Karpas-422 (cell line): ENCODE data around the gene ERAL1. TPM values are rescaled to one million over a fixed set of nuclear protein-coding genes. Genes with fewer than 3 reads are reported as not detected.
"Not testable (repeated sequence)": the region's sequence is repeated elsewhere in the genome, so short reads cannot be mapped to it uniquely, and the experiment has no call there.

Experiments used
- DNase-seq: peaks from one replicate; pipeline ENCODE4 v3.0.0-alpha.2; 2015
- H2AFZ ChIP-seq: fragments of 200-600 bp; sonication (generic); 2 replicates; pipeline ENCODE4 v1.6.1; 2014; ENCODE audit warnings: antibody characterized with exemption, low read length, mixed read lengths
- H3K27ac ChIP-seq: fragments of 200-600 bp; sonication (generic); 2 replicates; pipeline ENCODE4 v1.5.1; 2014; ENCODE audit warnings: mild to moderate bottlenecking, low read length, moderate library complexity
- H3K27me3 ChIP-seq: fragments of 200-600 bp; sonication (generic); 2 replicates; pipeline ENCODE4 v1.6.1; 2014; ENCODE audit warnings: low read length, mixed read lengths
- H3K36me3 ChIP-seq: fragments of 200-600 bp; sonication (generic); 2 replicates; pipeline ENCODE4 v1.6.1; 2014; ENCODE audit warnings: low read length, mixed read lengths; ENCODE audit not compliant: insufficient read depth
- H3K4me1 ChIP-seq: fragments of 200-600 bp; sonication (generic); 2 replicates; pipeline ENCODE4 v1.6.1; 2014; ENCODE audit warnings: mild to moderate bottlenecking, low read length, mixed read lengths
- H3K4me2 ChIP-seq: fragments of 200-600 bp; sonication (generic); 2 replicates; pipeline ENCODE4 v1.6.1; 2014; ENCODE audit warnings: low read length, low read depth, mild to moderate bottlenecking; ENCODE audit not compliant: poor library complexity, severe bottlenecking
- H3K4me3 ChIP-seq: fragments of 200-600 bp; sonication (generic); 2 replicates; pipeline ENCODE4 v1.5.1; 2014; ENCODE audit warnings: mild to moderate bottlenecking, antibody characterized with exemption, low read length, mixed read lengths
- H3K79me2 ChIP-seq: fragments of 200-600 bp; sonication (generic); 2 replicates; pipeline ENCODE4 v1.6.1; 2014; ENCODE audit warnings: mild to moderate bottlenecking, low read length, mixed read lengths
- H3K9ac ChIP-seq: fragments of 200-600 bp; sonication (generic); 2 replicates; pipeline ENCODE4 v1.6.0; 2014; ENCODE audit warnings: low read length
- H3K9me2 ChIP-seq: fragments of 200-600 bp; sonication (generic), shearing (Covaris generic); replicated peaks from 2 replicates; pipeline ENCODE4 v1.6.0; 2014; ENCODE audit warnings: mild to moderate bottlenecking, low read length, moderate library complexity; ENCODE audit not compliant: insufficient read depth
- H3K9me3 ChIP-seq: fragments of 300-700, 200-600 bp; sonication (generic); 2 replicates; pipeline ENCODE4 v1.6.1; 2014; ENCODE audit warnings: low read length, mixed read lengths
- H4K20me1 ChIP-seq: fragments of 200-600 bp; sonication (generic); 2 replicates; pipeline ENCODE4 v1.6.1; 2014; ENCODE audit warnings: mild to moderate bottlenecking, antibody characterized with exemption, low read length, low read depth; ENCODE audit not compliant: insufficient read depth
- total RNA-seq: library from RNA; depleted of rRNA; stranded (reverse); fragments of >200 nt; shearing (Covaris generic); gene quantifications from 2 replicates; pipeline ENCODE4 v1.2.3, GENCODE V29; 2014; ENCODE audit warnings: low replicate concordance

Gene ERAL1
- total RNA-seq, 1 experiment from 2014 or later, result 46.2 TPM

- H3K27me3 ChIP-seq, H3K4me2 ChIP-seq, H3K36me3 ChIP-seq, H3K9ac ChIP-seq, H4K20me1 ChIP-seq, DNase-seq, H3K9me3 ChIP-seq, H3K4me3 ChIP-seq, H3K79me2 ChIP-seq, H3K27ac ChIP-seq, H2AFZ ChIP-seq, H3K9me2 ChIP-seq: not testable (repeated sequence)
- peaks cover 15% of the 10 kb centered on the region for H3K4me1 ChIP-seq
These were observed 22.4 kb downstream of the ERAL1 start for GRCh38 chr17:28877150-28877711.

DNA sequence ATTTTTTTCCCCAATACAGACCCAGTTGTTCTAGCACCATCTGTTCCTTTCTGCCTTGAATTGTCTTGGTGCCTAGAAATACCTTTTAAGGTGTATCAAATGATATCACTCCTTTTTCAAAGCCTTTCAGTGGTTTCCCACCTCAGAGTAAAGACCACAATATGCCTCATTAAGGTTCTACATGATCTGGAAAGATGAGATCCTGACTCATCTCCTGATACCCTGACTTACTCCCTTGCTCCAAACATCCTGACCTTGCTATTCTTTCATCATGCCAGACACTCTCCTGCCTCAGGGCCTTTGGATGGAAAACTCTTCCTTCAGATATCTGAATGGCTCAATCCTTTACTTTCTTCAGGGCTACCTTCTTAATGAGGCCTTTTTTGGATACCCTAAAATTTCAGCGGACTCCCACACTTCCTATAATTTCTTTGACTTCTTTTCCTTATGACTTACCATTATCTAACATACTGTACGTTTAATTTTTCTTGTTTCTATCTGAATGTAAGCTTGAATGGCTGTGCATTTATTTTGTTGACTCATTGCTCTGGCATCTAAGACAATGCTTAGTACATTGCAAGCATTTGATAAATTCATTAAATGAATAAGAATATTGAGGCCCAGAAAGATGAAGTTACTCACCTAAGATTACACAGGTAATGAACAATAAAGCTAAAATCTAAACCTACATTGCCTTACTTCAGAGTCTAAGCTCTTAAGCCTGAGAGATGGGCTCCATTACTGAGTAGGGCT lies 23.5 kb downstream of the ERAL1 start:
- Histone ChIP-seq H3K27ac (no peak overlapping the region), H2AFZ (no peak overlapping the region), H3K79me2 (no peaks in the 10 kb centered on the region), H3K9me2 (no peaks in the 10 kb centered on the region), H3K36me3 (0 out of 2 replicates have a peak, but pooled peaks cover 4% of the 10 kb centered on the region), H4K20me1 (no peaks in the 10 kb centered on the region; the same call in 1 of the 2 replicates), H3K4me3 (no peak overlapping the region), H3K4me1 (peaks cover 15% of the 10 kb centered on the region), H3K9ac (no peak overlapping the region), H3K9me3 (no peaks in the 10 kb centered on the region), H3K27me3 (no peaks in the 10 kb centered on the region), H3K4me2 (no peak overlapping the region)
- DNase-seq, result no peak

GRCh38 chr17:28878981-28879380 lies 24.2 kb downstream of the ERAL1 start:
- Histone ChIP-seq H4K20me1 (no peaks in the 10 kb centered on the region; the same call in 1 of the 2 replicates), H3K27ac (no peak overlapping the region), H3K4me1 (peaks cover 15% of the 10 kb centered on the region), H3K9ac (no peak overlapping the region), H3K36me3 (0 out of 2 replicates have a peak, but pooled peaks cover 4% of the 10 kb centered on the region), H3K9me2 (no peaks in the 10 kb centered on the region), H2AFZ (no peak overlapping the region), H3K79me2 (no peaks in the 10 kb centered on the region), H3K9me3 (no peaks in the 10 kb centered on the region), H3K4me3 (no peak overlapping the region), H3K4me2 (no peak overlapping the region), H3K27me3 (no peaks in the 10 kb centered on the region)
- peak; percentile 81 for DNase-seq

DNA sequence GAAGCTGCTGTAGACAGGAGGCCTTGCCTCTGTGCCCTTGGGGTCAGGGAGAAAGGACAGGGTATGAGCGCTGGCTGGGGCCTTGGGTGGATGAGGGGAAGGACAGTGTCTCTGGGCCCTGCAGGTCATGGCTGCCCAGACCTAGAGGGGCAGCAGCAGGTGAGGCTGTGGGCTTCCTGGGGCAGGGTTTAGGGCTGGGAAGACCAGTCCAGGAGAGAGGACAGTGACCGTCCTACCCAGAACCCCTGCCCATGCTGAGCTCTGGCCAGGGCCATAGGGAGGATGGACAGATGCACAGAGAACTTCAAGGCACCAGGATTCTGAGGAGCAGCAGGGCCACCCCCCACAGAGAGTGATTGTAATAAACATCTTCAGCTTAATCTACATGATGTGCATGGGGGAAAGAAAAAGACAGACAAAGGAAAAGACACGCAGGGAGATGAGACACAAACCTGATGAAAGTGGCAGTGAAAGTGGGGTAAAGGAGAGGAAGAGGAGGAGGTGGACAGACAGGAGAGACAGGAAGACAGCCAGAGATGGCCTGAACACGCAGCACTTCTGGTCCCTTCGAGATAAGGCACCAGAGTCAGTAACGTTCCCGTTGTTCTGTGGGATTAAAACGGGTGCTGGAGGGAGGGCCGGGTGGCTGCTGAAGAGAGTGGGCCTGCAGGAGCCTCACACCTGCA lies 25.2 kb downstream of the ERAL1 start:
- Histone ChIP-seq H4K20me1 (no peaks in the 10 kb centered on the region; the same call in 1 of the 2 replicates), H3K9me2 (no peaks in the 10 kb centered on the region), H3K4me1 (peaks cover 15% of the 10 kb centered on the region), H3K4me3 (no peak overlapping the region), H3K36me3 (0 out of 2 replicates have a peak, but pooled peaks cover 4% of the 10 kb centered on the region), H3K9ac (no peak overlapping the region), H3K9me3 (no peaks in the 10 kb centered on the region), H3K79me2 (no peaks in the 10 kb centered on the region), H3K4me2 (no peak overlapping the region), H2AFZ (no peak overlapping the region), H3K27me3 (no peaks in the 10 kb centered on the region), H3K27ac (no peak overlapping the region)
- DNase-seq, result no peak

- H2AFZ ChIP-seq, result no peak overlapping the region
- H3K4me3 ChIP-seq, result no peak overlapping the region
- H3K4me2 ChIP-seq, result no peak overlapping the region
- H3K27me3 ChIP-seq, result no peaks in the 10 kb centered on the region
- no peaks in the 10 kb centered on the region; the same call in 1 of the 2 replicates for H4K20me1 ChIP-seq
- no peaks in the 10 kb centered on the region for H3K9me2 ChIP-seq
- no peak for DNase-seq
- no peaks in the 10 kb centered on the region for H3K79me2 ChIP-seq
- no peak overlapping the region for H3K9ac ChIP-seq
- no peaks in the 10 kb centered on the region for H3K9me3 ChIP-seq
- H3K36me3 ChIP-seq, result 0 out of 2 replicates have a peak, but pooled peaks cover 4% of the 10 kb centered on the region
- no peak overlapping the region for H3K27ac ChIP-seq
- H3K4me1 ChIP-seq, result peaks cover 14% of the 10 kb centered on the region
These were observed 25.7 kb downstream of the ERAL1 start for GRCh38 chr17:28880572-28880945.

DNA sequence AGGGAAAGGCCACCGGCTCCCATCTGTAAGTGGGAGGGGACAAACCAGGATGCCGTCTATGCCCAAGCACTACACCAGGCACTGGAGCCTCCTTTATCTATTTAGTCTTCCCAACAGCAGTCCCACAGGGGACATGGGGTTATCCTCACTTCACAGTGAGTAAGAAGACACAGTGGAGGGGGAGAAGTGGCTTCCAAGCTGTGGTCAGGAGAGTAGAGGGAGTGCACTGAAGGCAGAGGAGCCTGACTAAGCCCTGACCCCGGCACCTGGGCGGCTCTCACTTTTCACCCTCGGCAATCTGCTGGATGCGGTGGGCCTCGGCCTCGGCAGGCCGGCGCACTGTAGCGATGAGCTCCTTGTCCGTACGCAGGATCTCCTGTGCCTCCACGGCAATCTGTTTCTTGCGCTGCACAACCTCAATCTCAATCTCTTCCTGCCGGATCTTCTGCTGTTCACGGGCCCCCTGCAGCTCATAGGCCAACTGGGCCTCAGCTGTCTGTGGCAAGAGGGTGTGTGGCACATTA lies 26.8 kb downstream of the ERAL1 start:
- Histone ChIP-seq H3K79me2 (no peaks in the 10 kb centered on the region), H2AFZ (no peak overlapping the region), H3K27ac (no peak overlapping the region), H3K4me1 (peaks cover 3% of the 10 kb centered on the region), H3K9me2 (no peaks in the 10 kb centered on the region), H3K9ac (no peak overlapping the region), H3K9me3 (no peaks in the 10 kb centered on the region), H3K27me3 (no peaks in the 10 kb centered on the region), H4K20me1 (no peaks in the 10 kb centered on the region; the same call in 1 of the 2 replicates), H3K4me3 (no peak overlapping the region), H3K36me3 (0 out of 2 replicates have a peak, but pooled peaks cover 4% of the 10 kb centered on the region), H3K4me2 (no peak overlapping the region)
- no peak for DNase-seq

DNA sequence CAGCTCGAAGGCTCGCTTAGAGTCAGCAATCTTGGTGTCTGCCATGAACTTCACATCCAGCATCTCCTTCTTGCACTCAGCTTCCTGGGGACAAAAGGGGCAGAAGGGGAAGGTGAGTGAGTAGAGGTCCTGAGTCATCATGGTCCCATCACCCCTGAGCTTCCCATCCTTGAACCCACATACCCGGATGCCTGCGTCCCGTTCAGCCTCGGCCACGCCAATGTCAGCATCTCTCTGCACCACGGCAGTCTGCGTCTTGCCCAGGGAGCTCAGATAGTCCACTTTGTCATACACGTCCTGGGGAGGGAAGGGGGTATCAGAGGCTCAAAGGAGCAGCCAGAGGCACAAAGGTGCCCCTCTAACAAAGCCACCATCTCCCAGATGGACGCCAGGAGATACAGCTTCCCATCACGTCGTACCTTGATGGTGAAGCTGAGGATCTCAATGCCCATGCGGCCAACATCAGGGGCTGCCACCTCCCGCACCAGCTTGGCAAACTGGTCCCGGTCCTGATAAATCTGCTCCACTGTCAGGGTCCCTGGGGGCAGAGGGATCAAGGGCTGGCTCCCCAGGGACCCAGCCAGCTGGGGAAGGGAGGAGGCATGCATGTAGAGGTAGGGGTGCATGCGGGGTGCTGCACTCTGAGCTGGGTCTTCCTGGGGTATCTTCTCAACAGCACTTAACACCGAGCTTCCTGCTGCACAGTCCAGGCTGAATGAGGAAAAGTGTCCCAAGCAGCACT lies 27.5 kb downstream of the ERAL1 start:
- Histone ChIP-seq H3K27ac (no peak overlapping the region), H4K20me1 (no peaks in the 10 kb centered on the region; the same call in 1 of the 2 replicates), H3K79me2 (no peaks in the 10 kb centered on the region), H3K9ac (no peak overlapping the region), H3K9me2 (no peaks in the 10 kb centered on the region), H3K9me3 (no peaks in the 10 kb centered on the region), H3K4me2 (no peak overlapping the region), H3K4me3 (no peak overlapping the region), H3K4me1 (no peaks in the 10 kb centered on the region), H3K27me3 (no peaks in the 10 kb centered on the region), H3K36me3 (0 out of 2 replicates have a peak, but pooled peaks cover 4% of the 10 kb centered on the region), H2AFZ (no peak overlapping the region)
- no peak for DNase-seq
